Measurements from ENCODE around the gene CNOT10. TPM values are rescaled to one million over a fixed set of nuclear protein-coding genes. Genes with fewer than 3 reads are reported as not detected.

The CNOT10 gene
- total RNA-seq, 1 donor from 2014 or later = 30.3 TPM

DNA sequence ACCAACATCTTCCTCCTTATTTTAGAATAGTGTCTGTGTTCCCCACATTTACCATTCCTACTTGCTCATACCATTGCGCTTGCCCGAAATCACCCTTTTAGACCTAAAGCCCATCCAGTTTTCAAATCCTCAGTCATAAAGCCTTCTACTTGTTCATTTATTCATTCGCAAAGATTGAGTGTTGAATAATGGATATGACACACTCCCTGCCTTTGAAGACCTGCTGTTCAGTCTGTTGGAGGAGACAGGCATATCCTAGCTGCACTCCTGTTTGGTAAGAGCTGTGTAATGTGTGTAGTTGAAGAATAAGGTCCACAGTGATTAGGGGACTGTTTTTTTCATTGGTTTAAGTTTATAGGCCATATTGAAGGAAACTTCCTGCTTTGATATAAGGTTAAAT lies 1.7 kb downstream of the CNOT10 start:
- Histone ChIP-seq H3K4me1 (ENCODE audit: control insufficient read depth in 3 of 3, insufficient read depth in 3 of 3, low read length in 3 of 3) (peaks cover 12 to 21% (median 14%) of the 10 kb centered on the region in 3 donors), H3K9me3 (ENCODE audit: control insufficient read depth in 3 of 3, low read length in 3 of 3) (no peaks in the 10 kb centered on the region), H3K27me3 (ENCODE audit: control insufficient read depth in 3 of 3, insufficient read depth in 3 of 3, low read length in 3 of 3) (no peaks in the 10 kb centered on the region), H3K9ac (ENCODE audit: low read depth in 1 of 3, low read length in 3 of 3) (no peak overlapping the region), H3K27ac (ENCODE audit: low read depth, low read length) (no peak overlapping the region), H3K36me3 (ENCODE audit: control insufficient read depth in 3 of 3, insufficient read depth in 3 of 3, low read length in 3 of 3) (no peaks in the 10 kb centered on the region), H3K4me3 (ENCODE audit: low read length in 3 of 3) (no peak overlapping the region)

DNA sequence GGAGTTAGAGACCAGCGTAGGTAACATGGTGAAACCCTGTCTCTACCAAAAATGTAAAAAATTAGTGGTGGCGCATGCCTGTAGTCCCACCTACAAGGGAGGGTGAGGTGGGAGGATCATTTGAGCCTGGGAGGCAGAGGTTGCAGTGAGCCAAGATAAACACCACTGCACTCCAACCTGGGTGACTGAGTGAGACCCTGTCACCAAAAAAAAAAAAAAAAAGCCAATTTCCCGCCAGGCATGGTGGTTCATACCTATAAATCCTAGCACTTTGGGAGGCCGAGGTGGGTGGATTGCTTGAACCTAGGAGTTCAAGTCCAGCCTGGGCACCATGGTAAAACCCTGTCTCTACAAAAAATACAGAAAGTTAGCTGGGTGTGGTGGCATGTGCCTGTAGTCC lies 6.9 kb downstream of the CNOT10 start:
- H3K9me3 ChIP-seq (ENCODE audit: control insufficient read depth in 3 of 3, low read length in 3 of 3) = no peaks in the 10 kb centered on the region
- H3K4me3 ChIP-seq (ENCODE audit: low read length in 3 of 3) = no peak overlapping the region
- H3K36me3 ChIP-seq (ENCODE audit: control insufficient read depth in 3 of 3, insufficient read depth in 3 of 3, low read length in 3 of 3) = peaks cover 0 to 2% (median 0%) of the 10 kb centered on the region in 3 donors
- no peak overlapping the region for H3K27ac ChIP-seq (ENCODE audit: low read depth, low read length)
- H3K27me3 ChIP-seq (ENCODE audit: control insufficient read depth in 3 of 3, insufficient read depth in 3 of 3, low read length in 3 of 3) = no peaks in the 10 kb centered on the region
- peaks cover under 1 to 2% (median under 1%) of the 10 kb centered on the region in 3 donors for H3K4me1 ChIP-seq (ENCODE audit: control insufficient read depth in 3 of 3, insufficient read depth in 3 of 3, low read length in 3 of 3)
- no peak overlapping the region for H3K9ac ChIP-seq (ENCODE audit: low read depth in 1 of 3, low read length in 3 of 3)

DNA sequence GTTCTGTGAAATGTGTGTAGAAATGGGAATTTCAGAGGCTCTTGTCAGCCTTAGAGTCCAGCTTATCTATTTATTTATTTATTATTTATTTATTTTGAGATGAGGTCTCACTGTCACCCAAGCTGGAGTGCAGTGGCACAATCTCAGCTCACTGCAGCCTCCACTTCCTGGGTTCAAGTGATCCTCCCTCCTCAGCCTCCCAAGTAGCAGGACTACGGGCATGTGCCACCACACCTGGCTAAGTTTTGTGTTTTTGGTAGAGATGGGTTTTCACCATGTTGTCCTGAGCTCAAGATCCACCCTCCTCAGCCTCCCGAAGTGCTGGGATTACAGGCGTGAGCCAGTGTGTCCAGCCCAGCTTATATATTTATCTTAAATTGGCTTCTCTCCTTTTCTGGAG lies 11.5 kb downstream of the CNOT10 start:
- no peak overlapping the region for H3K4me3 ChIP-seq (ENCODE audit: low read length in 3 of 3)
- peaks cover 0 to 2% (median 0%) of the 10 kb centered on the region in 3 donors for H3K36me3 ChIP-seq (ENCODE audit: control insufficient read depth in 3 of 3, insufficient read depth in 3 of 3, low read length in 3 of 3)
- H3K27me3 ChIP-seq (ENCODE audit: control insufficient read depth in 3 of 3, insufficient read depth in 3 of 3, low read length in 3 of 3) = no peaks in the 10 kb centered on the region
- no peaks in the 10 kb centered on the region for H3K4me1 ChIP-seq (ENCODE audit: control insufficient read depth in 3 of 3, insufficient read depth in 3 of 3, low read length in 3 of 3)
- H3K9me3 ChIP-seq (ENCODE audit: control insufficient read depth in 3 of 3, low read length in 3 of 3) = no peaks in the 10 kb centered on the region
- no peak overlapping the region for H3K9ac ChIP-seq (ENCODE audit: low read depth in 1 of 3, low read length in 3 of 3)
- H3K27ac ChIP-seq (ENCODE audit: low read depth, low read length) = no peak overlapping the region

DNA sequence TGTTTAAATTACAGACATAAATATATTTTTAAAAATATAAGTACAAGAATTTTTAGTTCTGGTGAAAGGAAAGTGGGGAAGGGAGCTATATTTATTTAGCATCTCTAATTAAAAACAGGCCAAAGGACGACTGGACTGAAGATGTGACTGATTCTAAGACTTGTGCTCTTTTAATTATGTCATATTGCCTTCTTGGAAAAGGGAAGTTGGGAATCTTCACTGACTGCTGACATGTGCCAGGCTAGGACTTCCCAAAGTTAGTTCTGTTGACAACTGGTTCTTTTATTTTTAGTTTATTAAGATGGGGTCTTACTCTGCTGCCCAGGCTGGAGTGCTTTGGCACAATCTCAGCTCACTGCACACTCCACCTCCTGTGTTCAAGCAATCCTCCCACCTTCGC lies 13.5 kb downstream of the CNOT10 start:
- no peak overlapping the region for H3K4me3 ChIP-seq (ENCODE audit: low read length in 3 of 3)

DNA sequence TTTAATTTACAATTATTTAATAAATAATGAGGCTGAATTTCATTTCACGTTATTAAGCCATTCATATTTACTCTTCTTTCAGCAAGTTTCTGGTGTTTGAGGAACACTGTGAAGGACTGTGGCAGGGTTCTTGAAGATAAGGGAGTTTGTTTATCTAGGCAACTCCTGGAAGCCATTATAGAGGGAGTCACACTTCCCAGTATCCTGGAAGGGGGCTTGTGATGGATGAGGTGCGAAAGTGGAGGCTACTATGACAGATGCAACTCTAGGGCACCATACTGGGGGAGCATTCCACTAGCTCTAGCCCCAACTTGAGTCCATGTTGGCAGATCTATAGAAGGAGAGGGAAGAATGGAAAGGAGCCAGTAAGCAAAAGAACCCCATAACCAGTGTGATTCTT lies 14.4 kb downstream of the CNOT10 start:
- H3K9me3 ChIP-seq (ENCODE audit: control insufficient read depth in 3 of 3, low read length in 3 of 3) = no peaks in the 10 kb centered on the region
- no peaks in the 10 kb centered on the region for H3K4me1 ChIP-seq (ENCODE audit: control insufficient read depth in 3 of 3, insufficient read depth in 3 of 3, low read length in 3 of 3)
- H3K4me3 ChIP-seq (ENCODE audit: low read length in 3 of 3) = no peak overlapping the region
- H3K27ac ChIP-seq (ENCODE audit: low read depth, low read length) = no peak overlapping the region
- no peak overlapping the region for H3K9ac ChIP-seq (ENCODE audit: low read depth in 1 of 3, low read length in 3 of 3)
- H3K36me3 ChIP-seq (ENCODE audit: control insufficient read depth in 3 of 3, insufficient read depth in 3 of 3, low read length in 3 of 3) = no peaks in the 10 kb centered on the region
- H3K27me3 ChIP-seq (ENCODE audit: control insufficient read depth in 3 of 3, insufficient read depth in 3 of 3, low read length in 3 of 3) = no peaks in the 10 kb centered on the region

More for the DNA sequence above, 13.5 kb downstream of the CNOT10 start:
- H3K9me3 ChIP-seq (ENCODE audit: control insufficient read depth in 3 of 3, low read length in 3 of 3) = no peaks in the 10 kb centered on the region
- H3K4me1 ChIP-seq (ENCODE audit: control insufficient read depth in 3 of 3, insufficient read depth in 3 of 3, low read length in 3 of 3) = no peaks in the 10 kb centered on the region
- H3K9ac ChIP-seq (ENCODE audit: low read depth in 1 of 3, low read length in 3 of 3) = no peak overlapping the region
- no peak overlapping the region for H3K27ac ChIP-seq (ENCODE audit: low read depth, low read length)
- H3K27me3 ChIP-seq (ENCODE audit: control insufficient read depth in 3 of 3, insufficient read depth in 3 of 3, low read length in 3 of 3) = no peaks in the 10 kb centered on the region
- H3K36me3 ChIP-seq (ENCODE audit: control insufficient read depth in 3 of 3, insufficient read depth in 3 of 3, low read length in 3 of 3) = no peaks in the 10 kb centered on the region

DNA sequence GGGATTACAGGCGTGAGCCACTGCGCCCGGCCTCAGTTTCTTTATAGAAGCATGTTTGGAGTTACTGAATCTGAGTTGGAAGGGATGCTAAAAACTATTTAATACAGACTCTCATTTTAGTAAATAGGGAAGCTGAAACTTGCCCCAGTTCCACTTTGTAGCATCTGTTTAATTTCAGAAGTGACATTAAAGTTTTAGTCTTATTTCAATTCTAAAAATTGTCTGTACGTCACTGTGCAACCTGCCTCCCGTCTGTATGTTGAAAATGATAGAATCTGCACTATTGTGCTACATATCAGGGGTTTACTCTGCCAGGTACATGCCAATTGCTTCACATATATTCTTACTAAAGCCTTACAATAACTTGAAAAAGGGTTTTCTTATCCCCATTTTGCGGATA lies 15.3 kb downstream of the CNOT10 start:
- Histone ChIP-seq H3K27ac (ENCODE audit: low read depth, low read length) (no peak overlapping the region), H3K9ac (ENCODE audit: low read depth in 1 of 3, low read length in 3 of 3) (no peak overlapping the region), H3K4me3 (ENCODE audit: low read length in 3 of 3) (no peak overlapping the region), H3K27me3 (ENCODE audit: control insufficient read depth in 3 of 3, insufficient read depth in 3 of 3, low read length in 3 of 3) (no peaks in the 10 kb centered on the region), H3K36me3 (ENCODE audit: control insufficient read depth in 3 of 3, insufficient read depth in 3 of 3, low read length in 3 of 3) (no peaks in the 10 kb centered on the region), H3K4me1 (ENCODE audit: control insufficient read depth in 3 of 3, insufficient read depth in 3 of 3, low read length in 3 of 3) (no peaks in the 10 kb centered on the region), H3K9me3 (ENCODE audit: control insufficient read depth in 3 of 3, low read length in 3 of 3) (no peaks in the 10 kb centered on the region)

DNA sequence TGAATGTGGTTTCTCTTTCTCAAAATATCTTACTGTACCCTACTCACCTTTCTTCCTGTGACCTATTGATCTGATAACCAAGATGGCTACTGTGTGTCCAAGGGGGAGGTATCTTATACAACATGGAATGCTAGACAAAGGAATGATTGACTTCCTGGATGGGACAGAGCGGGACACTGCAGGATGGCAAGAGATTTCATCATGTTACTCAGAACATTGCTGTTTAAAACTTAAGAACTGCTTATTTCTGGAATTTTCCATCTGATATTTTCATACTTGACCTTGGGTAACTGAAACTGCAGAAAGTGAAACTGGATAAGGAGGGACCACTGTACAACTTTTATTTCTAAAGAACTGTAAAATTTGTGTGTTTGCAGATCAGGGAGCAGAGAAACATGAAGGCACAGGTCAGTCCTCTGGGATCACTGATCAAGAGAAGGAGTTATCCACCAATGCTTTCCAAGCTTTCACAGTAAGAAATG lies 18.5 kb downstream of the CNOT10 start:
- no peaks in the 10 kb centered on the region for H3K4me1 ChIP-seq (ENCODE audit: control insufficient read depth in 3 of 3, insufficient read depth in 3 of 3, low read length in 3 of 3)
- H3K36me3 ChIP-seq (ENCODE audit: control insufficient read depth in 3 of 3, insufficient read depth in 3 of 3, low read length in 3 of 3) = no peaks in the 10 kb centered on the region
- H3K9ac ChIP-seq (ENCODE audit: low read depth in 1 of 3, low read length in 3 of 3) = no peak overlapping the region
- no peak overlapping the region for H3K4me3 ChIP-seq (ENCODE audit: low read length in 3 of 3)
- H3K27me3 ChIP-seq (ENCODE audit: control insufficient read depth in 3 of 3, insufficient read depth in 3 of 3, low read length in 3 of 3) = no peaks in the 10 kb centered on the region
- no peaks in the 10 kb centered on the region for H3K9me3 ChIP-seq (ENCODE audit: control insufficient read depth in 3 of 3, low read length in 3 of 3)
- H3K27ac ChIP-seq (ENCODE audit: low read depth, low read length) = no peak overlapping the region

DNA sequence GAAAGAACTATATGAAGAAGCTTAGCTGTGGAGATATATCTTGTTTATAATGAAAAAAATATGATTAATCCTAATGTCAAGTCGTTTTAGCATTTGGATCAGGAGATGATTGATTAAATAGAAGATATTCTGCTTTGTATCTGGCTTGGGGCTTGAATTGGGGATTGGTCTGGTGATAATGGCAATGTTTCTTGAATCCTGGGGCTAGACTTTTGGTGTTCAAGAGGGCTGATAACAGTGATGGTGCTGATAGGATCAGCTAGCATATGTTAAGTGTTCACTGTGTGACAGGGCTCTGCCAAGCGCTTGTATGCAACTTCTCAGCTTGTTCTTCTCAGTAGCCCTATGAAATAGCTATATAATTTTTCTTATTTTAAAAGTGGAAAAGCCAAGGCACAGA lies 20.2 kb downstream of the CNOT10 start:
- Histone ChIP-seq H3K27me3 (ENCODE audit: control insufficient read depth in 3 of 3, insufficient read depth in 3 of 3, low read length in 3 of 3) (no peaks in the 10 kb centered on the region), H3K4me3 (ENCODE audit: low read length in 3 of 3) (no peak overlapping the region), H3K36me3 (ENCODE audit: control insufficient read depth in 3 of 3, insufficient read depth in 3 of 3, low read length in 3 of 3) (peaks cover 0 to 11% (median 6%) of the 10 kb centered on the region in 3 donors), H3K27ac (ENCODE audit: low read depth, low read length) (no peak overlapping the region), H3K9me3 (ENCODE audit: control insufficient read depth in 3 of 3, low read length in 3 of 3) (no peaks in the 10 kb centered on the region), H3K4me1 (ENCODE audit: control insufficient read depth in 3 of 3, insufficient read depth in 3 of 3, low read length in 3 of 3) (no peaks in the 10 kb centered on the region), H3K9ac (ENCODE audit: low read depth in 1 of 3, low read length in 3 of 3) (no peak overlapping the region)

DNA sequence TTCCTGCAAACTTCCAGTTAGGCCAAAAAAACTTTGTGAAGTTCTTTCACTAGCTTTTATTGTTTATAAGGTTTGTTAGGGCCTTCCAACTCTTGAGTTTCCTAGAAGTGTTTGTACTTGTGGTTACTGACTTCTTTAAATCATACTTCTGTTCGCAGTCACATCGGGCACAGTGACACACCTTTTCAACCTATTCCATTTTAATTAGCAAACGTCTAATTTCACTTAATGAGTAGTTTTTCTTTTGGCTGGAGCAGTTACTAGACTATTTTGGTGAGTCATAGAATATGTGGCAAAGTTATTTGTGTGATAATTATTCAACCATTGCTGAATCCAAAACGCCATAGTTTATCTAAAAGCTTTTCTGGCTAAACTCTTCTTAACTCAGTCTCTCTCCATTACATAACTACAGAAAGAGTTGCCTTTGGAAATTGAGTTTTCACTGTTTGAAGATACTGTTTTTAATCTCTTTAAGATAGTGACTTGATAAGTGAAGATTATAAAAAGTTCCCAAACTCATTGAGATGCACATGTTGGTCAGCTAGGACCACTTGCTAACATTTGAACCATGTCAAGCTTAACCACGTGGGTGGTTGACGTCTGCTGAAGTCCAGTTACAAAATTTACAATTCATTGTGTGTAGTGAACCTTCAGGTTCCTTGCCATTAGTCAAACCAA lies 21.5 kb downstream of the CNOT10 start:
- H3K27ac ChIP-seq (ENCODE audit: low read depth, low read length) = no peak overlapping the region

DNA sequence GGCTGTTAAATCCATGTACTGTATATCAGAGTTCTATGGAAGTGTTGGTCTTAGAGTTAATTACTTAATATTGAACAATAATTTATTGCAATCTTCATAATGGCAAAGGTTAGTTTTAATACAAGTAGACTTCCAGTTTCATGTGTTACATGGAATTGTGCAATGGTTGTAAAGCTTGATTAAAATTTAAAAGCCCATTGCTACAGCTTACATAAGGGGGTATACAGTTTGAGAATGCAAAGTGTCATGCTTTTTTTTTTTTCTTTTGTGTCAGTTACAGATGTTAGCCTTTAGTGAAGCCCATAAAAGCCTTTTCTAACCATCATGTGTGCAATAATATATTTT lies 22.0 kb downstream of the CNOT10 start:
- H3K4me1 ChIP-seq (ENCODE audit: control insufficient read depth in 3 of 3, insufficient read depth in 3 of 3, low read length in 3 of 3) = no peaks in the 10 kb centered on the region
- no peak overlapping the region for H3K9ac ChIP-seq (ENCODE audit: low read depth in 1 of 3, low read length in 3 of 3)
- no peaks in the 10 kb centered on the region for H3K27me3 ChIP-seq (ENCODE audit: control insufficient read depth in 3 of 3, insufficient read depth in 3 of 3, low read length in 3 of 3)
- H3K36me3 ChIP-seq (ENCODE audit: control insufficient read depth in 3 of 3, insufficient read depth in 3 of 3, low read length in 3 of 3) = peaks cover 2 to 25% (median 6%) of the 10 kb centered on the region in 3 donors
- H3K4me3 ChIP-seq (ENCODE audit: low read length in 3 of 3) = no peak overlapping the region
- H3K9me3 ChIP-seq (ENCODE audit: control insufficient read depth in 3 of 3, low read length in 3 of 3) = no peaks in the 10 kb centered on the region
- no peak overlapping the region for H3K27ac ChIP-seq (ENCODE audit: low read depth, low read length)

More for the DNA sequence above, 21.5 kb downstream of the CNOT10 start:
- Histone ChIP-seq H3K4me1 (ENCODE audit: control insufficient read depth in 3 of 3, insufficient read depth in 3 of 3, low read length in 3 of 3) (no peaks in the 10 kb centered on the region), H3K27me3 (ENCODE audit: control insufficient read depth in 3 of 3, insufficient read depth in 3 of 3, low read length in 3 of 3) (no peaks in the 10 kb centered on the region), H3K36me3 (ENCODE audit: control insufficient read depth in 3 of 3, insufficient read depth in 3 of 3, low read length in 3 of 3) (peaks cover 2 to 22% (median 6%) of the 10 kb centered on the region in 3 donors), H3K9me3 (ENCODE audit: control insufficient read depth in 3 of 3, low read length in 3 of 3) (no peaks in the 10 kb centered on the region), H3K4me3 (ENCODE audit: low read length in 3 of 3) (no peak overlapping the region), H3K9ac (ENCODE audit: low read depth in 1 of 3, low read length in 3 of 3) (no peak overlapping the region)

All from skeletal muscle tissue (tissue), 4 donors.